Heart left ventricle (tissue), 13 donors: ENCODE results near the gene LRIG1.

Experiments
- CTCF ChIP-seq, 12 donors: fragments of 200-600 bp; sonication (generic) in 4 of 12; IDR thresholded peaks; one replicate each; pipeline versions ENCODE4 v1.5.0 to v1.8.0; 2018 to 2022; ENCODE audit warnings: antibody characterized with exemption in 12 of 12, mild to moderate bottlenecking in 5 of 12
- POLR2A ChIP-seq, 2 donors: fragments of 450-650 bp; IDR thresholded peaks; one replicate each; pipeline ENCODE4 v1.6.1; 2017; ENCODE audit warnings: antibody characterized with exemption in 2 of 2, mild to moderate bottlenecking in 2 of 2, moderate library complexity in 2 of 2
- donor health status: ischemic (EF 13 %, LVEDD 7.1; RV severe dilation, severe dysfunction).
- donor health status: DM: no; HTN: yes; CAD: no.
- donor health status: DM: no; HTN: no; CAD: no.
- donor health status: ischemic (EF 25% LVEDD 6.9; RV normal size, moderate dysfunction).
- donor health status: ischemic (EF 25% LVEDD 5.7; RV mildly dilated, moderate dysfunction).
- donor health status: ischemic (EF 35%, LVEDD 5.7; RV mildly dilated, moderate dysfunction).
- donor health status: nonischemic (EF 11% LVEDD 7.7; RV severe dilation, severe dysfunction).
- donor health status: DM: yes; HTN: yes; CAD: no.
- donor health status: PGD.
- donor health status: ischemic (EF 29% LVEDD 5.4; RV normal size, mild dysfunction).
- donor health status: nonischemic (EF 23%, LVEDD 6.1; RV moderate dilation, normal function).

- TF ChIP-seq POLR2A (IDR thresholded peaks at IDR 0.05) (no peak), CTCF (IDR thresholded peaks at IDR 0.05) (no peak)
Measured at GRCh38 chr3:66439666-66440344, 61.0 kb downstream of the LRIG1 start.
